GM12891 (cell line): ENCODE results near the gene APEH.

Source experiments
- POLR2A ChIP-seq: IDR thresholded peaks from 2 replicates; pipeline ENCODE4 v1.6.1; 2011; ENCODE audit warnings: low read depth, low read length, control low read depth
- POLR2AphosphoS5 ChIP-seq: IDR thresholded peaks from 2 replicates; pipeline ENCODE4 v1.6.1; 2011; ENCODE audit warnings: low read depth, low read length, control low read depth
- TAF1 ChIP-seq: IDR thresholded peaks from 2 replicates; pipeline ENCODE4 v1.6.1; 2011; ENCODE audit warnings: low read depth, low read length, control low read depth

DNA sequence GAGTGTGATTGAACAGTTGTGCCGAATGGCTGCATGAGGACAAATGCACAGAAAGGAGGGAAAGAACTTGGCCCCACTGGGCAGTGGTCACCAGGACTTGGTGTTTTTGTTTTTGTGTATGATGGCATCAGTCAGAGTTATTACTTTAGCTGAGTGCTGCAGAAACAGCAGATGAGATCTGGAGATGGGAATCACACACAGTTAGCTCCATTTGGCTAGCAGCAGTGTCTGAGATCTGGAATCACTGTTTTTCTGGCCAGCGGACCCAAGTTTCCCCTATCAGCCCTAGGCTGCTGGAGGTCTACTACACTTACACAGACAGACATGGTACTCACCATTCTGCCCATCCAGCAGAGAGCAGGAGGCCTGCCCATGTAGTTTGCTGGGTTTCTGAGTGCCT, 45.9 kb upstream of the APEH start:
- TF ChIP-seq POLR2A, result no peak
- no peak for TF ChIP-seq TAF1
- TF ChIP-seq POLR2AphosphoS5, result no peak
